ENCODE data around the gene DACH1.

Gene DACH1

DNA sequence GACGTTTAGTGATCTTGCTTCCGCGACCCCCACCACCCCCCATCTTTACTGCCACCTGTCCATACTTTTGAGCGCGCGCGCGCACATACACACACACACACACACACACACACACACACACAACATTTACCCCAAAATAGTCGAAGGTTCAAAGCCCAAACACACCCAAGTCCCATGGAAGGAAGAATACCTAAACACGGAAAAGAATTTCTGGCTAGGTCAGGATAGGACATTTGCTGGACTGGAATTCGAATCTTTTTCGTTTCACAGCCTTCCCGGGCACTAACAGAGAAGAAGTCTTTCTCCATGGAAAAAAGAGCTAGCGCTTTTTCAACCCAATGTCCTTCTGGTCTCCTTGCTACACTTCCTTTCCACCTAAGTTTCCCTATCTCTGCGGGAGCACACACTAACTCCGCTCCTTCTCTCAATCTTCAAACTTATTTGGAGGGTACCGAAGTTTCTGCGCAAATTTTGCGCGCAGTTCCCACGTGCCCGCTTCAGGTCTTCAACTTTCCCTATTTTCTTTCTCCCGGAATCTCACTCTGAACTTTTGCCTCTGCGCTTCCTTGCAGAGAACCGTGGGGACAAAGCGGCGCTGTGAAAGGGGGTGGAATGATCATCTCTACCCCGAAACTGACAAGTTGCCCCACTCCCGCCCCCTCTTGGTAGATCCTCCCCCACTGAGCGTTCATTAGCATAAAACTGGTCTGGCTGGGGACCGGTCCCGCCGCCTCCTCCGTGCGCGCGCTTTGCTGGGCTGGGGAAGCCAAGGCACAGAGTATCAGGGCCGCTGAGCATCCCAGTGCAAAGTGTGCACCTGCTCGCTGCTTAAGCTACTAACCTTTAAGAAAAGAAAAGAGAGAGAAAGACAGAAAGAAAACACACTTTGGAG, 2.7 kb downstream of the DACH1 start (continued):
- no peak for TF ChIP-seq ZNF184 (tag by site-specific recombination; IDR thresholded peaks at IDR 0.05)
- TF ChIP-seq HOXA7 (CRISPR knock-in tag; IDR thresholded peaks at IDR 0.05; ENCODE audit: borderline replicate concordance) = no peak
- TF ChIP-seq ZFP69B (tag by site-specific recombination; IDR thresholded peaks at IDR 0.05) = peak; percentile 94
- no peak for TF ChIP-seq ZNF626 (tag by site-specific recombination; IDR thresholded peaks at IDR 0.05)
- TF ChIP-seq ZNF707 (tag by site-specific recombination; IDR thresholded peaks at IDR 0.05) = no peak
- TF ChIP-seq, protein P1, sequence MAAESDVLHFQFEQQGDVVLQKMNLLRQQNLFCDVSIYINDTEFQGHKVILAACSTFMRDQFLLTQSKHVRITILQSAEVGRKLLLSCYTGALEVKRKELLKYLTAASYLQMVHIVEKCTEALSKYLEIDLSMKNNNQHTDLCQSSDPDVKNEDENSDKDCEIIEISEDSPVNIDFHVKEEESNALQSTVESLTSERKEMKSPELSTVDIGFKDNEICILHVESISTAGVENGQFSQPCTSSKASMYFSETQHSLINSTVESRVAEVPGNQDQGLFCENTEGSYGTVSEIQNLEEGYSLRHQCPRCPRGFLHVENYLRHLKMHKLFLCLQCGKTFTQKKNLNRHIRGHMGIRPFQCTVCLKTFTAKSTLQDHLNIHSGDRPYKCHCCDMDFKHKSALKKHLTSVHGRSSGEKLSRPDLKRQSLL (tag by site-specific recombination; IDR thresholded peaks at IDR 0.05) = no peak
- no peak for TF ChIP-seq ZNF174 (tag by site-specific recombination; IDR thresholded peaks at IDR 0.05)
- no peak for TF ChIP-seq BCL11A (tag by site-specific recombination; IDR thresholded peaks at IDR 0.05; ENCODE audit: low read depth)
- TF ChIP-seq, protein P2, sequence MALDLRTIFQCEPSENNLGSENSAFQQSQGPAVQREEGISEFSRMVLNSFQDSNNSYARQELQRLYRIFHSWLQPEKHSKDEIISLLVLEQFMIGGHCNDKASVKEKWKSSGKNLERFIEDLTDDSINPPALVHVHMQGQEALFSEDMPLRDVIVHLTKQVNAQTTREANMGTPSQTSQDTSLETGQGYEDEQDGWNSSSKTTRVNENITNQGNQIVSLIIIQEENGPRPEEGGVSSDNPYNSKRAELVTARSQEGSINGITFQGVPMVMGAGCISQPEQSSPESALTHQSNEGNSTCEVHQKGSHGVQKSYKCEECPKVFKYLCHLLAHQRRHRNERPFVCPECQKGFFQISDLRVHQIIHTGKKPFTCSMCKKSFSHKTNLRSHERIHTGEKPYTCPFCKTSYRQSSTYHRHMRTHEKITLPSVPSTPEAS (tag by site-specific recombination; IDR thresholded peaks at IDR 0.05) = peak; percentile 96
- no peak for TF ChIP-seq ZNF175 (tag by site-specific recombination; IDR thresholded peaks at IDR 0.05)
- TF ChIP-seq MYNN (tag by site-specific recombination; IDR thresholded peaks at IDR 0.05; ENCODE audit: borderline replicate concordance) = no peak
- peak; percentile 32; the same call in 1 of the 2 replicates for TF ChIP-seq ZFHX2 (tag by site-specific recombination; conservative IDR thresholded peaks at IDR 0.05)
- no peak for TF ChIP-seq ZSCAN23 (tag by site-specific recombination; IDR thresholded peaks at IDR 0.05)
- TF ChIP-seq TRIM28 (IDR thresholded peaks at IDR 0.05; ENCODE audit: borderline replicate concordance, low read length) = 0 out of 2 replicates have a peak, but pooled peaks have one; percentile 52
- no peak for TF ChIP-seq ZNF610 (tag by site-specific recombination; IDR thresholded peaks at IDR 0.05; ENCODE audit: borderline replicate concordance)
- no peak for TF ChIP-seq ZNF248 (tag by site-specific recombination; IDR thresholded peaks at IDR 0.05)
- peak; percentile 89 for TF ChIP-seq PRDM1 (tag by site-specific recombination; IDR thresholded peaks at IDR 0.05)
- TF ChIP-seq ZNF624 (tag by site-specific recombination; IDR thresholded peaks at IDR 0.05) = no peak
- no peak for TF ChIP-seq ZNF704 (tag by site-specific recombination; IDR thresholded peaks at IDR 0.05)
- no peak for TF ChIP-seq ZXDB (tag by site-specific recombination; IDR thresholded peaks at IDR 0.05)
- TF ChIP-seq ZNF623 (tag by site-specific recombination; IDR thresholded peaks at IDR 0.05) = no peak
- no peak for TF ChIP-seq REPIN1 (tag by site-specific recombination; IDR thresholded peaks at IDR 0.05; ENCODE audit: low read depth)
- TF ChIP-seq ZNF341 (tag by site-specific recombination; IDR thresholded peaks at IDR 0.05; ENCODE audit: low read depth) = no peak
- TF ChIP-seq CTCF (tag by site-specific recombination; IDR thresholded peaks at IDR 0.05) = no peak; the same call in 1 of the 2 replicates
- TF ChIP-seq, protein P3, sequence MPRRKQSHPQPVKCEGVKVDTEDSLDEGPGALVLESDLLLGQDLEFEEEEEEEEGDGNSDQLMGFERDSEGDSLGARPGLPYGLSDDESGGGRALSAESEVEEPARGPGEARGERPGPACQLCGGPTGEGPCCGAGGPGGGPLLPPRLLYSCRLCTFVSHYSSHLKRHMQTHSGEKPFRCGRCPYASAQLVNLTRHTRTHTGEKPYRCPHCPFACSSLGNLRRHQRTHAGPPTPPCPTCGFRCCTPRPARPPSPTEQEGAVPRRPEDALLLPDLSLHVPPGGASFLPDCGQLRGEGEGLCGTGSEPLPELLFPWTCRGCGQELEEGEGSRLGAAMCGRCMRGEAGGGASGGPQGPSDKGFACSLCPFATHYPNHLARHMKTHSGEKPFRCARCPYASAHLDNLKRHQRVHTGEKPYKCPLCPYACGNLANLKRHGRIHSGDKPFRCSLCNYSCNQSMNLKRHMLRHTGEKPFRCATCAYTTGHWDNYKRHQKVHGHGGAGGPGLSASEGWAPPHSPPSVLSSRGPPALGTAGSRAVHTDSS (tag by site-specific recombination; IDR thresholded peaks at IDR 0.05) = no peak
- 0 out of 2 replicates have a peak, but pooled peaks have one; percentile 42 for TF ChIP-seq INSM2 (tag by site-specific recombination; IDR thresholded peaks at IDR 0.05)
- TF ChIP-seq ZNF548 (tag by site-specific recombination; IDR thresholded peaks at IDR 0.05) = no peak
- no peak for TF ChIP-seq MEIS1 (CRISPR knock-in tag; IDR thresholded peaks at IDR 0.05; ENCODE audit: borderline replicate concordance)
- TF ChIP-seq, protein P4, sequence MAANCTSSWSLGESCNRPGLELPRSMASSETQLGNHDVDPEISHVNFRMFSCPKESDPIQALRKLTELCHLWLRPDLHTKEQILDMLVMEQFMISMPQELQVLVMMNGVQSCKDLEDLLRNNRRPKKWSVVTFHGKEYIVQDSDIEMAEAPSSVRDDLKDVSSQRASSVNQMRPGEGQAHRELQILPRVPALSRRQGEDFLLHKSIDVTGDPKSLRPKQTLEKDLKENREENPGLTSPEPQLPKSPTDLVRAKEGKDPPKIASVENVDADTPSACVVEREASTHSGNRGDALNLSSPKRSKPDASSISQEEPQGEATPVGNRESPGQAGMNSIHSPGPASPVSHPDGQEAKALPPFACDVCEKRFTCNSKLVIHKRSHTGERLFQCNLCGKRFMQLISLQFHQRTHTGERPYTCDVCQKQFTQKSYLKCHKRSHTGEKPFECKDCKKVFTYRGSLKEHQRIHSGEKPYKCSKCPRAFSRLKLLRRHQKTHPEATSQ (tag by site-specific recombination; IDR thresholded peaks at IDR 0.05) = no peak
- TF ChIP-seq ZNF335 (tag by site-specific recombination; conservative IDR thresholded peaks at IDR 0.05) = no peak; the same call in none of the 2 replicates
- no peak for TF ChIP-seq ZNF157 (tag by site-specific recombination; IDR thresholded peaks at IDR 0.05)
